Ascending aorta (tissue), 2 donors: ENCODE data around the gene NLRP9. TPM values are rescaled to one million over a fixed set of nuclear protein-coding genes. Genes with fewer than 3 reads are reported as not detected.

Experiments used
- DNase-seq, 2 donors: peaks; one replicate each; pipeline ENCODE4 v3.0.0-alpha.2; 2019; ENCODE audit warnings: low spot score in 2 of 2
- H3K27ac ChIP-seq, 2 donors: fragments of 200-600 bp; sonication (generic); one replicate each; pipeline ENCODE4 v1.5.1; 2016 to 2017; ENCODE audit warnings: mild to moderate bottlenecking in 1 of 2
- H3K27me3 ChIP-seq: fragments of 200-600 bp; sonication (generic); one replicate; pipeline ENCODE4 v1.5.1; 2017
- H3K36me3 ChIP-seq, 2 donors: fragments of 200-600 bp; sonication (generic); one replicate each; pipeline ENCODE4 v1.5.1; 2016
- H3K4me1 ChIP-seq, 2 donors: fragments of 200-600 bp; sonication (generic); one replicate each; pipeline ENCODE4 v1.5.1; 2016 to 2017; ENCODE audit warnings: mild to moderate bottlenecking in 1 of 2
- H3K4me3 ChIP-seq, 2 donors: fragments of 200-600 bp; sonication (generic); one replicate each; pipeline ENCODE4 v1.5.1; 2016 to 2017; ENCODE audit warnings: mild to moderate bottlenecking in 1 of 2
- H3K9me3 ChIP-seq, 2 donors: fragments of 200-600 bp; sonication (generic); one replicate each; pipeline ENCODE4 v1.5.1; 2016
- CTCF ChIP-seq, 3 experiments: fragments of 200-600 bp in 2 of 3; fragments of 450-650 bp in 1 of 3; sonication (generic) in 2 of 3; IDR thresholded peaks; one replicate each; pipeline ENCODE4 v1.5.1; 2016 to 2019; ENCODE audit warnings: antibody characterized with exemption in 3 of 3, mild to moderate bottlenecking in 1 of 3, moderate library complexity in 1 of 3
- intact Hi-C: fragments of 100-400 bp; cut with DNase I; formaldehyde crosslinking; loops from one replicate; pipeline ENCODE4 v1.15.1; 2023
- total RNA-seq: library from RNA; depleted of rRNA; stranded (reverse); fragments of >200 nt; gene quantifications from one replicate; pipeline ENCODE4 v1.1.0, GENCODE V29; 2016

The NLRP9 gene
- total RNA-seq, 1 donor from 2014 or later: not detected

GRCh38 chr19:55677572-55678028 is 60.6 kb downstream of the NLRP9 start:
- H3K36me3 ChIP-seq: peaks cover 36 to 67% of the 10 kb centered on the region in 2 donors
- no peak for DNase-seq
- H3K4me3 ChIP-seq: peak overlapping the region in 1 of 2 donors; percentile 24
- peak overlapping the region; percentile 17 to 33 for H3K27ac ChIP-seq
- intact Hi-C loops: no loop called here
- H3K27me3 ChIP-seq: no peaks in the 10 kb centered on the region
- H3K9me3 ChIP-seq: no peaks in the 10 kb centered on the region
- H3K4me1 ChIP-seq: peaks cover 6 to 27% of the 10 kb centered on the region in 2 donors
- TF ChIP-seq CTCF (IDR thresholded peaks at IDR 0.05): no peak

GRCh38 chr19:55676889-55677505 is 61.2 kb downstream of the NLRP9 start:
- peak overlapping the region in 1 of 2 donors; percentile 33 for H3K27ac ChIP-seq
- H3K4me3 ChIP-seq: peak overlapping the region; percentile 97 to 99
- no peak for TF ChIP-seq CTCF (IDR thresholded peaks at IDR 0.05)
- no peak for DNase-seq
- intact Hi-C loops: no loop called here
- H3K9me3 ChIP-seq: no peaks in the 10 kb centered on the region
- no peaks in the 10 kb centered on the region for H3K27me3 ChIP-seq
- H3K4me1 ChIP-seq: peaks cover 6 to 27% of the 10 kb centered on the region in 2 donors
- H3K36me3 ChIP-seq: peaks cover 32 to 61% of the 10 kb centered on the region in 2 donors

- intact Hi-C loops: no loop called here
- TF ChIP-seq CTCF (IDR thresholded peaks at IDR 0.05): no peak
- no peak for DNase-seq
Observed at GRCh38 chr19:55676383-55676782, 61.8 kb downstream of the NLRP9 start.

GRCh38 chr19:55675661-55676354 is 62.4 kb downstream of the NLRP9 start:
- Histone ChIP-seq H3K36me3 (peaks cover 32 to 56% of the 10 kb centered on the region in 2 donors), H3K9me3 (no peaks in the 10 kb centered on the region), H3K4me1 (peaks cover 6 to 27% of the 10 kb centered on the region in 2 donors), H3K4me3 (peak overlapping the region; percentile 97 to 99), H3K27ac (peak overlapping the region; percentile 84 to 92), H3K27me3 (no peaks in the 10 kb centered on the region)
- TF ChIP-seq CTCF (IDR thresholded peaks at IDR 0.05): no peak
- intact Hi-C loops: loop anchor here (2.0 kb wide), 1 partner anchor 21 kb away; the partner anchor contains the start of gene U2AF2
- no peak for DNase-seq

More at GRCh38 chr19:55676383-55676782, 61.8 kb downstream of the NLRP9 start:
- H3K36me3 ChIP-seq: peaks cover 31 to 56% of the 10 kb centered on the region in 2 donors
- H3K27ac ChIP-seq: peak overlapping the region in 1 of 2 donors; percentile 84
- H3K27me3 ChIP-seq: no peaks in the 10 kb centered on the region
- H3K4me3 ChIP-seq: peak overlapping the region; percentile 97 to 99
- H3K9me3 ChIP-seq: no peaks in the 10 kb centered on the region
- H3K4me1 ChIP-seq: peaks cover 6 to 27% of the 10 kb centered on the region in 2 donors

GRCh38 chr19:55674841-55675660 is 63.2 kb downstream of the NLRP9 start, which contains the start of gene EPN1:
Gene EPN1, plus strand, starts transcription at chr19:55675226. Its CDS starts 3,402 bp downstream, at chr19:55678628.
- no peak for TF ChIP-seq CTCF (IDR thresholded peaks at IDR 0.05)
- Histone ChIP-seq H3K9me3 (no peaks in the 10 kb centered on the region), H3K27me3 (no peaks in the 10 kb centered on the region), H3K36me3 (peaks cover 36 to 56% of the 10 kb centered on the region in 2 donors), H3K4me3 (peak within 1 kb of the TSS; percentile 97 to 99), H3K4me1 (peaks cover 6 to 27% of the 10 kb centered on the region in 2 donors), H3K27ac (peak within 1 kb of the TSS; percentile 84 to 92)
- DNase-seq: peak; percentile 77 to 97
- intact Hi-C loops: loop anchor here (2.0 kb wide), 1 partner anchor 20 kb away; the partner anchor contains the start of gene U2AF2
